HCT116 (cell line): ENCODE results near the gene PLEKHA8.

Source experiments
- CTCF ChIP-seq, 3 experiments: fragments of 200-600 bp in 1 of 3; sonication (generic) in 1 of 3; IDR thresholded peaks in 2 of 3; conservative IDR thresholded peaks in 1 of 3; 2 replicates each; pipeline ENCODE4 v1.5.1; 2012 to 2017; ENCODE audit warnings: low read depth in 2 of 3, low read length in 2 of 3, antibody characterized with exemption in 1 of 3, borderline replicate concordance in 1 of 3, control low read depth in 1 of 3, mild to moderate bottlenecking in 1 of 3, mixed read lengths in 1 of 3, mixed run types in 1 of 3, moderate library complexity in 1 of 3; ENCODE audit not compliant: insufficient read depth in 1 of 3
- EZH2 ChIP-seq: fragments of 200-600 bp; sonication (generic); IDR thresholded peaks from 2 replicates; pipeline ENCODE4 v1.6.1; 2017; ENCODE audit warnings: antibody characterized with exemption, mixed run types
- EZH2phosphoT487 ChIP-seq: fragments of 200-600 bp; IDR thresholded peaks from 2 replicates; pipeline ENCODE4 v1.6.1; 2018; ENCODE audit warnings: antibody characterized with exemption, borderline replicate concordance
- POLR2A ChIP-seq: IDR thresholded peaks from 2 replicates; pipeline ENCODE4 v1.7.0; 2011; ENCODE audit warnings: borderline replicate concordance; ENCODE audit not compliant: insufficient read depth, insufficient read length; ENCODE audit errors: extremely low read depth
- POLR2AphosphoS5 ChIP-seq: IDR thresholded peaks from 2 replicates; pipeline ENCODE4 v1.6.1; 2011; ENCODE audit warnings: mild to moderate bottlenecking, low read depth, low read length, moderate library complexity
- SIN3A ChIP-seq: IDR thresholded peaks from 2 replicates; pipeline ENCODE4 v1.6.1; 2012; ENCODE audit warnings: low read depth
- SP1 ChIP-seq: IDR thresholded peaks from 2 replicates; pipeline ENCODE4 v1.6.1; 2012; ENCODE audit warnings: low read depth
- TCF7L2 ChIP-seq: IDR thresholded peaks from 2 replicates; pipeline ENCODE4 v1.7.0; 2011; ENCODE audit warnings: borderline replicate concordance, inconsistent platforms; ENCODE audit not compliant: insufficient read depth, insufficient read length; ENCODE audit errors: extremely low read depth
- YY1 ChIP-seq: IDR thresholded peaks from 2 replicates; pipeline ENCODE4 v1.6.1; 2011; ENCODE audit warnings: low read length, low read depth, moderate library complexity, mild to moderate bottlenecking; ENCODE audit not compliant: insufficient replicate concordance; ENCODE audit errors: extremely low read depth
- ZBTB33 ChIP-seq: IDR thresholded peaks from 2 replicates; pipeline ENCODE4 v1.6.1; 2011; ENCODE audit warnings: mild to moderate bottlenecking, low read length, moderate library complexity; ENCODE audit not compliant: insufficient replicate concordance; ENCODE audit errors: extremely low read depth
- TF ChIP-seq, protein P1 (sequence below): IDR thresholded peaks from 2 replicates; pipeline ENCODE4 v1.6.1; 2012; ENCODE audit warnings: low read depth

GRCh38 chr7:29980151-29980550 is 48.1 kb upstream of the PLEKHA8 start:
- TF ChIP-seq POLR2A (no peak), SP1 (no peak), CTCF (IDR thresholded peaks at IDR 0.05 in 2 of 3, conservative IDR thresholded peaks at IDR 0.05 in 1 of 3; ENCODE audit: borderline replicate concordance in 1 of 3, insufficient read depth in 1 of 3, low read depth in 2 of 3, low read length in 2 of 3) (no peak), ZBTB33 (no peak), SIN3A (no peak), POLR2AphosphoS5 (no peak), TCF7L2 (no peak), EZH2phosphoT487 (no peak), EZH2 (no peak), YY1 (no peak)
- TF ChIP-seq, protein P1, sequence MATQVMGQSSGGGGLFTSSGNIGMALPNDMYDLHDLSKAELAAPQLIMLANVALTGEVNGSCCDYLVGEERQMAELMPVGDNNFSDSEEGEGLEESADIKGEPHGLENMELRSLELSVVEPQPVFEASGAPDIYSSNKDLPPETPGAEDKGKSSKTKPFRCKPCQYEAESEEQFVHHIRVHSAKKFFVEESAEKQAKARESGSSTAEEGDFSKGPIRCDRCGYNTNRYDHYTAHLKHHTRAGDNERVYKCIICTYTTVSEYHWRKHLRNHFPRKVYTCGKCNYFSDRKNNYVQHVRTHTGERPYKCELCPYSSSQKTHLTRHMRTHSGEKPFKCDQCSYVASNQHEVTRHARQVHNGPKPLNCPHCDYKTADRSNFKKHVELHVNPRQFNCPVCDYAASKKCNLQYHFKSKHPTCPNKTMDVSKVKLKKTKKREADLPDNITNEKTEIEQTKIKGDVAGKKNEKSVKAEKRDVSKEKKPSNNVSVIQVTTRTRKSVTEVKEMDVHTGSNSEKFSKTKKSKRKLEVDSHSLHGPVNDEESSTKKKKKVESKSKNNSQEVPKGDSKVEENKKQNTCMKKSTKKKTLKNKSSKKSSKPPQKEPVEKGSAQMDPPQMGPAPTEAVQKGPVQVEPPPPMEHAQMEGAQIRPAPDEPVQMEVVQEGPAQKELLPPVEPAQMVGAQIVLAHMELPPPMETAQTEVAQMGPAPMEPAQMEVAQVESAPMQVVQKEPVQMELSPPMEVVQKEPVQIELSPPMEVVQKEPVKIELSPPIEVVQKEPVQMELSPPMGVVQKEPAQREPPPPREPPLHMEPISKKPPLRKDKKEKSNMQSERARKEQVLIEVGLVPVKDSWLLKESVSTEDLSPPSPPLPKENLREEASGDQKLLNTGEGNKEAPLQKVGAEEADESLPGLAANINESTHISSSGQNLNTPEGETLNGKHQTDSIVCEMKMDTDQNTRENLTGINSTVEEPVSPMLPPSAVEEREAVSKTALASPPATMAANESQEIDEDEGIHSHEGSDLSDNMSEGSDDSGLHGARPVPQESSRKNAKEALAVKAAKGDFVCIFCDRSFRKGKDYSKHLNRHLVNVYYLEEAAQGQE: no peak
